Embryonic facial prominence (tissue), 1 donor: ENCODE results near the gene RAP1A.
A peak's percentile ranks its signal among the peaks of the same experiment; 100 is the strongest.

Experiments used
- DNase-seq: peaks from one replicate; pipeline ENCODE4 v3.0.0-alpha.2; 2016; ENCODE audit errors: extremely low spot score

Gene RAP1A

DNA sequence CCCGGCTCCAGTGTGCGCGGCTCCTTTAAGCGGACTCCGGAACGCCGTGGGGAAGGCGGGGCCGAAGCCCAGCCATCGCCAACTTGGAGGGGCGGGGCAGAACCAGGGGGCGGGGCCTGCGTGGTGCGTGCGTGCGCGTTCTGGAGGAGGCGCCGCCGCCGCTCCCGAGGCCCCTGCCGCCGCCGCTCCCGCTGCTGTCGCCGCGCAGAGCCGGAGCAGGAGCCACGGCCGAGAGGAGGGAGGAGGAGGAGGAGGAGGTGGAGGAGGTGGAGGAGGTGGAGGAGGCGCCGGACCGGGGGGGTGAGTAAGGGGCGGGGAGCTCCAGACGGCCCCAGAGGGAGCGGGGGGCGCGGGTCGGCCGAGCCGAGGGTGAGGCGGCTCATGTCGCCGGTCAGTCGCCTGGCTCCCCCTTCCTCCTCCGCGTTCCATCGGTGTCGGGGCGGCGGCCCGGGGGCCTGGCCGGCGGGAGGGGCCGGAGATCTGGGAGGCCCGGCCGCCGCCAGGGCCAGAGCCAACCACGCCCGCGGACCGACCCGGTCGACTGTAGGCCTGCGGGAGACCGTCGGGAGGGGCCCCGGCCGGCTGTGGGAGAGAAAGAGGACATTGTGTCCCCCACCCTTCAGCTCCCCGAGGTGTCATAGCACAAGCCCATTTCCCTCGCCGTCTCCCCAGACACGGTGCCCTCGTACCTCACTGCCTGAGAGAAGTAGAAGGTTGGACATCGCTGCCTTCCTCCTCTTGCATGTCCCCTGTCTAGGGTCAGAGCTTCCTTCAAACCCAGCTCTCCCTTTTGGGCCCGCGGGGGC is at the start of gene RAP1A:
Gene RAP1A, plus strand, starts transcription at position 155 of the 806 bp plus-strand sequence. CDS start 71,572 bp downstream, outside the sequence.
- peak; percentile 82 for DNase-seq

GRCh38 chr1:111569913-111570312 is 49.7 kb upstream of the RAP1A start:
- DNase-seq = no peak

DNA sequence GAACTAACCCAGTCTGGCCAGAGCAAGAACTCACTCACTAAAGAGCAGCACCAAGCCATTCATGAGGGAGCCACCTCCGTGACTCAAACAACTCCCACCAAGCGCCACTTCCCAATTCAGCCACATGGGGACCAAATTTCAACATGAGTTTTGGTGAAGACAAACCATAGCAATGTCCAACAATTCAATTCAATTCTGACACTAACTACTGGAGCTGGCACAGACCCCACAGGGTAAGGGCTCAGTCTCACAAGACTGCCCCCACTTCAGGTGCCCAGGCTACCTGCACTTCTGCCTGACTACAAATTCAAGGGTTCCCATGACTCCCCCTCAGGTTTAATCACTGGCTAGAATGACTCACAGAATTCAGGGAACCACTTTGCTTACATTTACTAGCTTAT is 48.8 kb upstream of the RAP1A start:
- DNase-seq = no peak

DNA sequence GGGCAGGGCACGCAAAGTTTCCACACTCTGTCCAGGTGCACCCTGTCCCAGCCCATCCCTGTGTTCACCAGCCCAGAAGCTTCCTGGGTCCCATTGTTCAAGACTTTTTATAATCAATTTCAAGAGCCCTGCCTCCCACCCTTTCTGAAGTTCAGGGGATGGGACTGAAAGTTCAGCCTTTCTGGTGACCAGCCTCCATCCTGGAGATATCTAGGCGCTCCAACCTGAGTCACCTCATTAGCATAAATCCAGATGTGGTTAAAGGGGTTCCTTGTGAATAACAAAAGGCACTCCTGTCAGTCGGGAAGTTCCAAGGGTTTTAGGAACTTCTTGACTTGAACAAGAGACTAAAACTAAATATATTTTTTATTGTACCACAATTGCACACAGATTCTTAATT is 48.4 kb upstream of the RAP1A start:
- DNase-seq = no peak

GRCh38 chr1:111571987-111572386 is 47.6 kb upstream of the RAP1A start:
- no peak for DNase-seq

DNA sequence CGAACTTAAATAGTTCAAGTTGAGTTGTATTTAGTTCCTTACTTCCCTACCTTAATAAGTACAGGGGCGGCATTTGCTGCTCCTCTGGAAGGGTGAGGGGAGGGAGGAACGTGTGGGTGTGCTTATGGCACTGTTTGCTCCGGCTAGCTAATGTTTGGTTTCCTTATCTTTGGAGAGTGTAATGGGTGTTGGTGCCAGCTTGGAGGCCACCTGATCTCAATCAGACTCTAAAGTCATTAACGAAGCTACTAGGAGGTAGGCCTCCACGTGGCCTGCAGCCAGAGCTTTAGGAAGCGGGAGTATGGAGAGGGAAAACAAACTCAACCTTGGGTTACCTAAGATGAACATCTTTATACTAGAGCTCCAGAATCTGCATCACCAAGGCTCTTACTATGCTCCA is 43.0 kb upstream of the RAP1A start:
- no peak for DNase-seq

- no peak for DNase-seq
Observed at GRCh38 chr1:111577814-111578213, 41.8 kb upstream of the RAP1A start.

- no peak for DNase-seq
Observed at GRCh38 chr1:111581166-111581565, 38.4 kb upstream of the RAP1A start.

GRCh38 chr1:111582016-111582415 is 37.6 kb upstream of the RAP1A start:
- DNase-seq = no peak

- DNase-seq = no peak
Observed at GRCh38 chr1:111582644-111583618, 36.7 kb upstream of the RAP1A start.

DNA sequence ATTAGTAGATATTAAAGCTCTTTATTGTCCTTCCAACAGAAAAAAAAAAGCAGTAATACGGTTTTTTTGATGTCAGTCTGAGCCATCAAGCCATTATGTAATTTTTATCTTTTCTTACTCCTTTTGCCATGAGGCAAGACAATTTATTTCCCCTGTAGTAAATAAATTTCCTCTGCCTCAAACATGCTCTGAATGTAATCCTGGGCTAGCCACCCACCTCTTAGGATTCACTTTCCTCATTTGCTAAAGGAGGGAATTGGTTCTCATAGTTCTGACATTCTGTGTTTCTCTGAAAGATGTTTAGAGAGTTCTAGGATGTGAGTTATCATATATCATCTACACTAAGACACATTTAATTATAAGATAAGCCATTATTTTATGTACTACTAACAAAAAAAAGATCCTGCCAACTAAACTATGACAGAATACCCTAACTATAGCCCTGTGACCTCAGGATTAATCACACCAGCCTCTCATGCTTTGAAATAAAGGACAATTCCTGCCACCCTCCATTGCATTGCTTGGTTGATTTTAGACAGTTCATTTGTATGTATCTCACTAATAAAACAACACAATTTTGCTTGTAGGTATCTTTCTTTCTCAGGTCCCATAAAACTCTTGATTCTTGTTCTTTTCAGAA is 34.0 kb upstream of the RAP1A start:
- DNase-seq = no peak

DNA sequence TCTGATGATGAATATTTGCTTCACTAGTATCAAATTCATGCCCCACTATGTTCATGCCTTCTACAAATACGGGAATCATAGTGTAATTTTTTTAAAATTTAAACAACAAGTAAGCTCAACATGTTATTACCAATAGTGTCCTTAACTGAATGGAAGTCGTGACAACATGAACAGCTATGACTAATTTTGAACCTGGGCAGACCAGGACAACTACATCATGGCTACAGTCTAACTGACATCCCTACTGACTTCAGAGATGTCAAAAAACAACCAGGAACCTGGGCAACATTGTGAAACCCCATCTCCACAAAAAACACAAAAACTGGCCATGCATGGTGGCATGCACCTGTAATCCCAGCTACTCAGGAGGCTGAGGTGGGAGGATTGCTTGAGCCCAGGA is 33.5 kb upstream of the RAP1A start:
- DNase-seq = no peak

- no peak for DNase-seq
Observed at GRCh38 chr1:111587509-111588174, 31.9 kb upstream of the RAP1A start.

DNA sequence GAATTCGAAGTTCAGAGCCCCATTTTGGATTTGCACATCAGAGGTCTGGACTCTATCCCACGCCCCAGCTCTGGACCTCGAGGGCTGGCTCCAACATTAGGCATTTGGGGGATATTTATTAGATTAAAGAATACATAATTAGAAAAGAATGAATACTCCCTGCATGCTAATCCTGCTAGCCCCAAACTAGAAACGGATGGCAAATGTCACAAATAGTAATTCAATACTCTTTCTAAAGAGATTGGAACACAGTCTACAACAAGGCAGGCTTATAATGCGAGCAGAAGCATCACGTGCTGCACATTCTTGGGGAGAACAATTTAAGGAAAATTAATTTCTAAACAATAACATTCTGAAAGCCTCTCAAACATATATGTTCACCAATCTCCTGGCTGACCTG is 27.7 kb upstream of the RAP1A start:
- no peak for DNase-seq

DNA sequence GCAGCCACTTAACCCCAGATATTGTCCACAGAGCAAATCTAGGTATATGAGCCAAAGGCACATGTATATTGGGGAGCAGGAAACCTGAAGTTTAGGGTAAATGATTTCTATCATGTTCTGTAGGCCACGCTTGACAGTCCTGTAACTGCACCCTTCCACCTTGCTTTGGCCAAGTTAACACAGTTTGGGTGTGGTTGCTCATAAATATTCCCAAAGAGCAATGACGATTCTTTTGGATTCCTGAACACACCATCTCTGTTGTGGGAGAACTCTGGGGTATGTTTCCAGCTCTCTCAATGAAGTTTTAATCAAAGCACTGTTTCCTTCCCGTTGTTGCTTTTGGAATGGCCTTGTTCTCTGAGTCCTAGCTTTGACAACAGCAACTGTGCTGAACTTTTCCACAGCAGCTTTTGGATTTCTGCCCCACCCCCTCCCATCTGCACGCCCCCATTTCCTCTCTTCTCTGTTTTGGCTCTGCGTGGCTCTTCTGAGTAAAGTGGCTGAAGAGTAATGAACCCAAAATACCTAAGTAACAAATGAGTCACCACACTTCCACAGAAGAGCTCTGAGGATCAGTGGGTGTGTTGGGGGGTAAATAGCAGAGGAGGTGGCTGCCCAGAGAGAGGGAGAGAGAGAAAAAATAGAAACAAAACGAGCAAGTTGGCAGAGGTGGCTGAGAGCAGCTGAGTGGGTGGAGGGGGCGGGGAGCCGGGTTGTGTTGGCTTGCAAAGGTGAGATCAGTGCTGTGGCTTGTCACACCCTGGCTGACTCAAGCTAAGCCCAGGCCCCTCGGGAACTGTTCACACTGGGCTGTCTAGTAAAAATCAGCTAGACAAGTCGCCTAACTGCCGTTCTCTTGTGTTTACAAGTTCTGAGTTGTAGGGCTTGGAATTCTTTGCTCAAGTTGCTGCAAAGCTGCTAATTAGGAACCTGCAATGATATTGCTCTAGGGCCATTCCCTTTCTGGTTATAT is 26.9 kb upstream of the RAP1A start:
- DNase-seq = no peak

- DNase-seq = no peak
Observed at GRCh38 chr1:111593403-111594305, 25.9 kb upstream of the RAP1A start.

DNA sequence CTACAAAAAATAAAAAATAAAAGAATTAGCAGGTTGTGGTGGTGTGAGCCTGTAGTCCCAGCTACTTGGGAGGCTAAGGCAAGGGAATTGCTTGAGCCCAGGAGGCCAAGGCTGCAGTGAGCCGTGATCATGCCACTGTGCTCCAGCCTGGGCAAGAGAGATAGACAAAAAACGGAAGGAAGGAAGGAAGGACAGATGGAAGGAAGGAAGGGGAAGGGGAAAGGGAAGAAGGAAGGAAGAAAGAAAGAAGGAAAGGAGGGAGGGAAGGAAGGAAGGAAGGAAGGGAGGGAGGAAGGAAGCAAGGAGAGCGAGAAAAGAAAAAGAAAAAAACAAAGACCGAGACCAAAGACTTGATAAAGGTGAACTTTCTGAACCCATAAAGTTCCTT is 25.3 kb upstream of the RAP1A start:
- no peak for DNase-seq

- DNase-seq = no peak
Observed at GRCh38 chr1:111595807-111596206, 23.8 kb upstream of the RAP1A start.

DNA sequence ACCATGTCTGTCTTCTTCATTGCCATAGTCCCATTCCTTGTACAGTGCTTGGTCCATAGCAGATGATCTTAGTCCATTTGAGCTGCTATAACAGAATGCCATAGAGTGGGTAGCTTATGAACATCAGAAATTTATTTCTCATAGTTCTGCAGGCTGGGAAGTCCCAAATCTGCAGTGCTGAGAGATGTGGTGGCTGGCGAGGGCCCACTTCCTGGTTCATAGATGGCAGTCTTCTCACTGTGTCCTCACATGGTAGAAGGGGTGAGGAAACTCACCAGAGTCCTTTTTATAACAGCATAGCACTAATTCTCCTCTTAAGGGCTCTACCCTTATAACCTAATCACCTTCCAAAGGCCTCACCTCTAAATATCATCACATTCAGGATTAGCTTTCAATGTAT is 23.1 kb upstream of the RAP1A start:
- no peak for DNase-seq
